Calu3 (cell line): Measurements from ENCODE around the gene RIMS3. TPM values are rescaled to one million over a fixed set of nuclear protein-coding genes. Genes with fewer than 3 reads are reported as not detected.

Source experiments
- Bru-seq: library from RNA; stranded (reverse); fragments of 400-500 nt; gene quantifications from one replicate; lab custom pipeline; 2021; lab: Mats Ljungman, UMichigan
- BruChase-seq, 2 experiments: library from RNA; stranded (reverse); fragments of 400-500 nt; gene quantifications; one replicate each; lab custom pipeline; 2021; lab: Mats Ljungman, UMichigan
- BruUV-seq: library from RNA; stranded (reverse); fragments of 400-500 nt; replicated peaks from 2 replicates; lab custom pipeline; 2021; lab: Mats Ljungman, UMichigan
- CTCF ChIA-PET: fragments of 300-600 bp; sonication (Branson Sonifier 250); formaldehyde crosslinking; loops from one replicate; lab custom pipeline; 2022; ENCODE audit warnings: antibody characterized with exemption; lab: Charles Lee
- DNase-seq: peaks from one replicate; pipeline ENCODE4 v3.0.0; 2022
- H3K27ac Mint-ChIP-seq: one replicate; pipeline ENCODE4 v1.8.0; 2022; ENCODE audit warnings: mixed read lengths; ENCODE audit not compliant: unreplicated experiment
- H3K27me3 Mint-ChIP-seq: one replicate; pipeline ENCODE4 v1.8.0; 2022; ENCODE audit warnings: mixed read lengths; ENCODE audit not compliant: unreplicated experiment
- H3K36me3 Mint-ChIP-seq: one replicate; pipeline ENCODE4 v1.8.0; 2022; ENCODE audit warnings: mild to moderate bottlenecking, moderate library complexity, mixed read lengths; ENCODE audit not compliant: insufficient read depth, unreplicated experiment
- H3K4me1 Mint-ChIP-seq: one replicate; pipeline ENCODE4 v1.8.0; 2022; ENCODE audit warnings: mild to moderate bottlenecking, low read depth, mixed read lengths; ENCODE audit not compliant: unreplicated experiment
- H3K4me3 Mint-ChIP-seq: one replicate; pipeline ENCODE4 v1.8.0; 2022; ENCODE audit warnings: mild to moderate bottlenecking, low read depth, moderate library complexity, mixed read lengths; ENCODE audit not compliant: unreplicated experiment
- H3K9me3 Mint-ChIP-seq: one replicate; pipeline ENCODE4 v1.8.0; 2022; ENCODE audit warnings: low read depth, mixed read lengths; ENCODE audit not compliant: unreplicated experiment
- CTCF ChIP-seq: fragments of 200-600 bp; IDR thresholded peaks from one replicate; pipeline ENCODE4 v1.8.0; 2022; ENCODE audit warnings: antibody characterized with exemption; ENCODE audit not compliant: unreplicated experiment
- intact Hi-C: fragments of 100-400 bp; cut with micrococcal nuclease; formaldehyde crosslinking; loops from one replicate; pipeline ENCODE4 v1.10.0; 2022; ENCODE audit not compliant: unreplicated experiment
- long read RNA-seq: library from polyadenylated mRNA; stranded (forward); transcript quantifications from one replicate; pipeline ENCODE4 v2.0.0, GENCODE V29; 2022
- total RNA-seq: library from RNA; stranded (reverse); gene quantifications from 2 replicates; pipeline ENCODE4 v1.2.3, GENCODE V29; 2022

RIMS3 gene
- total RNA-seq (0.81 and 1.3 TPM in 2 replicates), Bru-seq, nascent RNA (percentile 18 among the genes with signal in this experiment), BruChase-seq, experiment 1, labeled RNA remaining after a 6-hour chase (percentile 24 among the genes with signal in this experiment), BruChase-seq, experiment 2, labeled RNA remaining after a 2-hour chase (percentile 19 among the genes with signal in this experiment)
- long read RNA-seq, result 0 reads

- no TSS peak for BruUV-seq
- intact Hi-C loops, result loop anchor here (2.0 kb wide), 1 partner anchor 41 kb away; no protein-coding TSS in a partner anchor
- H3K27me3 Mint-ChIP-seq, result peaks cover 5% of the 10 kb centered on the region
- peak; percentile 88 for DNase-seq
- no peaks in the 10 kb centered on the region for H3K36me3 Mint-ChIP-seq
- no peaks in the 10 kb centered on the region for H3K9me3 Mint-ChIP-seq
- H3K27ac Mint-ChIP-seq, result peak within 1 kb of the TSS; percentile 56
- peak; percentile 24 for TF ChIP-seq CTCF
- peak within 1 kb of the TSS; percentile 80 for H3K4me3 Mint-ChIP-seq
- CTCF ChIA-PET, result no interaction called here
- H3K4me1 Mint-ChIP-seq, result peaks cover 28% of the 10 kb centered on the region
Observed at GRCh38 chr1:40665335-40666171, at the start of gene RIMS3. RIMS3 (minus strand) TSS chr1:40665682; CDS start chr1:40641925, 23,757 bp downstream.

- Mint-ChIP-seq H3K27me3 (no peaks in the 10 kb centered on the region), H3K27ac (no peak overlapping the region), H3K9me3 (peaks cover 2% of the 10 kb centered on the region), H3K4me1 (peaks cover 50% of the 10 kb centered on the region), H3K36me3 (peaks cover 30% of the 10 kb centered on the region), H3K4me3 (no peak overlapping the region)
- DNase-seq, result no peak
- BruUV-seq, result no TSS peak
- intact Hi-C loops, result no loop called here
- no peak for TF ChIP-seq CTCF
- CTCF ChIA-PET, result no interaction called here
Observed at GRCh38 chr1:40712997-40713396, 47.5 kb upstream of the RIMS3 start.

GRCh38 chr1:40712405-40712944 lies 47.0 kb upstream of the RIMS3 start:
- Mint-ChIP-seq H3K4me1 (peaks cover 50% of the 10 kb centered on the region), H3K27ac (no peak overlapping the region), H3K9me3 (peaks cover 2% of the 10 kb centered on the region), H3K27me3 (no peaks in the 10 kb centered on the region), H3K36me3 (peaks cover 30% of the 10 kb centered on the region), H3K4me3 (no peak overlapping the region)
- no peak for DNase-seq
- CTCF ChIA-PET, result no interaction called here
- no TSS peak for BruUV-seq
- intact Hi-C loops, result no loop called here
- TF ChIP-seq CTCF, result no peak

- TF ChIP-seq CTCF, result no peak
- no TSS peak for BruUV-seq
- CTCF ChIA-PET, result interaction anchor here (1.8 kb wide), 1 partner anchor 18 kb away, joined by 3 read pairs; no protein-coding TSS in a partner anchor
- Mint-ChIP-seq H3K9me3 (peaks cover 2% of the 10 kb centered on the region), H3K27ac (peak overlapping the region; percentile 69), H3K27me3 (no peaks in the 10 kb centered on the region), H3K4me3 (peak overlapping the region; percentile 86), H3K36me3 (peaks cover 30% of the 10 kb centered on the region), H3K4me1 (peaks cover 46% of the 10 kb centered on the region)
- DNase-seq, result peak; percentile 28
- intact Hi-C loops, result no loop called here
Observed at GRCh38 chr1:40711465-40712404, 46.3 kb upstream of the RIMS3 start.
